Amniotic stem cell (primary cell): Measurements from ENCODE around the gene TARS2.
A peak's percentile ranks its signal among the peaks of the same experiment; 100 is the strongest.

Experiments used
- DNase-seq: peaks from one replicate; lab custom pipeline; 2025; lab: John Stamatoyannopoulos, UW

Gene TARS2, protein sequence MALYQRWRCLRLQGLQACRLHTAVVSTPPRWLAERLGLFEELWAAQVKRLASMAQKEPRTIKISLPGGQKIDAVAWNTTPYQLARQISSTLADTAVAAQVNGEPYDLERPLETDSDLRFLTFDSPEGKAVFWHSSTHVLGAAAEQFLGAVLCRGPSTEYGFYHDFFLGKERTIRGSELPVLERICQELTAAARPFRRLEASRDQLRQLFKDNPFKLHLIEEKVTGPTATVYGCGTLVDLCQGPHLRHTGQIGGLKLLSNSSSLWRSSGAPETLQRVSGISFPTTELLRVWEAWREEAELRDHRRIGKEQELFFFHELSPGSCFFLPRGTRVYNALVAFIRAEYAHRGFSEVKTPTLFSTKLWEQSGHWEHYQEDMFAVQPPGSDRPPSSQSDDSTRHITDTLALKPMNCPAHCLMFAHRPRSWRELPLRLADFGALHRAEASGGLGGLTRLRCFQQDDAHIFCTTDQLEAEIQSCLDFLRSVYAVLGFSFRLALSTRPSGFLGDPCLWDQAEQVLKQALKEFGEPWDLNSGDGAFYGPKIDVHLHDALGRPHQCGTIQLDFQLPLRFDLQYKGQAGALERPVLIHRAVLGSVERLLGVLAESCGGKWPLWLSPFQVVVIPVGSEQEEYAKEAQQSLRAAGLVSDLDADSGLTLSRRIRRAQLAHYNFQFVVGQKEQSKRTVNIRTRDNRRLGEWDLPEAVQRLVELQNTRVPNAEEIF

DNA sequence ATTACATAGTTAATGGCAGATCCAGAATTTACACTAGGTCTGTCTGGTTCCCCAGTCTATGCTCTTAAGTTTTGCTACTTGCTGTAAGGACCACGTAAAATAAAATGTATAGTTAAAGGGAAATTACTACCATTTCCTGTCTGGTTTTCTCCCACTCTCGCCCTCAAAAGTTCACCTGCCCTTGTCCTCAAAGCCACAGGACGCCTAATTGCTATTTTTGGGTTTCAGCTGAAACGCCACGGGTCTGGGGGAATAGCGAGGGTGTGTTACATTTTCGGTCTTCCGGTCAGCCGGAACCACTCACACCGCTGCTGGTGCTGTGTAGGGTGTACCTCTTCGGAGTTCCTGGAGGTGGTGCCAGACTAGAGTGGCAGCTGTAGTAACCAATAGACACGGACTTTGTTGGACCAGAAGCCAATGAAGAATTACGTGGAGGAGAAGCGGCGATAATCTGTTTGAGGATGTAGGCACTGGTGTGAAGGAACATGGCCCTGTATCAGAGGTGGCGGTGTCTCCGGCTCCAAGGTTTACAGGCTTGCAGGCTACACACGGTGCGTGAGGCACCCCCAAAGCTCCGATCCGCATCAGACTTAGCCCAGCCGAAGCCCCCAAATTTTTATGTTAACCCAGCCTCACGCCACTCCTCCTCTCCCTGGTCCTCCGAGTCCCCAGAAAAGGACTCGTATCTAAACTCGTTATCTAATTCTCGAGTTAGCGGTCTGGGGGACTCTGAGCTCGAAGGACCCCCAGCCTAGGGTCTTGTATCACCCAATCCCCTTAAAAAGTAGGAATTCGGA lies at the start of gene TARS2:
Gene TARS2, plus strand, starts transcription at position 454 of the 797 bp plus-strand sequence. Its CDS starts 32 bp downstream, at position 486.
- peak; percentile 91 for DNase-seq

DNA sequence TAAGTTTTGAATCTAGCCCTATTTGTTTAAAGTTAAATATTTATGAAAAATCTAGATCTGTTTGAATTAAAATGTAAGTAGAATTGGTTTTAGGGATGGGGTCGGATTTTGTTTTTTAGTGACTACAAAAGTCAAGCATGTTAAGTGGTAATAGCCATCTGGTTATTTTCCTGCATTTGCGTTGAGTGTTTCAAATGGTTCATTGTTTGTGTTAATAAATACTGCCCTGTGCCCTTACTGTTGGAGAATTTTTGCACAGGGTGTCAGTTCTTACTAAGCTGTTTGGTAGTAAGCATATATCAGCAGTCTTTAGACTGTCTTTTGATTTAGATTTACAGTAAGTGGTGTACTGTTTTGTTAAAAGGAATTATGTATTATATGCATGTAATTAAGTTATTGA lies 46.1 kb upstream of the TARS2 start:
- DNase-seq, result no peak

DNA sequence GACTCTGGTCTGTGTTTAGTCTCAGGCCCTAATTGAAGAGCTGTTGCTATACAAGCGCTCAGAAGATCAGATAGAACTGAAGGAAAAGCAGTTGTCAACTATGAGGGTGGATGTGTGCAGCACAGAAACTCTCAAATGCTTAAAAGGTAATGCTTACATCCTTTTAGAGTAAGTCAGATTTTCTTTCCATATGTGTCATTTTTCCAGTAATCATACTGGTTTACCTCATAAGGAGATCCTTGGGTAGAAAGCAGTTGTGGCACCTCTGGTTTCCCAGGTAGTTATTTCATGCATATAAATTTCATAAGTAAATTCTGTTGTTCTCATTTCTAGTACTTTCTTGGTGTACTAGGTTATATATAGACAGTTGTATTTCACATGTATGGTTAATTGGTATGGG lies 43.0 kb upstream of the TARS2 start:
- no peak for DNase-seq

DNA sequence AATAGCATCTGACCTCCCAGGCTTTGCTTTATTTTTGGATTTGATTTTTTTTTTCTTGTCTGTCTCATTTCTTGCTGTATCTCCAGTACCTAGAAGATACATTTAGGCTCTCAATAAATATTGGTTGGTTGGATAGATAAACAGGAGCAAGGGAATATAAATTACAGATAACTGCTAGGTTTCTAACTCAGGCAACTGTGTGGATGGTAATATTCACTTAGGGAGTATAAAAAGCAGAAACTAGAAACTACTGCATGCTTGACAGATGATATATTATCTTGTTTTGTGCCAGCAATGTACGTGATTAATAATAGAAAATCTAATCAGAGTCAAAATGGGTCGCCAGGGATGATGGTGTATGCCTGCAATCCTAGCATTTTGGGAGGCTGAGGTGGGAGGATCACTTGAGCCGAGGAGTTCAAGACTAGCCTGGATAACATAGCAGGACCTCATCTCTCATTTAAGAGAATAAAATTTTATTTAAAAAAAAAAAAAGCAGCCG lies 31.0 kb upstream of the TARS2 start:
- DNase-seq, result no peak

- peak; percentile 8 for DNase-seq
These were observed 22.8 kb upstream of the TARS2 start for GRCh38 chr1:150464422-150464826.

DNA sequence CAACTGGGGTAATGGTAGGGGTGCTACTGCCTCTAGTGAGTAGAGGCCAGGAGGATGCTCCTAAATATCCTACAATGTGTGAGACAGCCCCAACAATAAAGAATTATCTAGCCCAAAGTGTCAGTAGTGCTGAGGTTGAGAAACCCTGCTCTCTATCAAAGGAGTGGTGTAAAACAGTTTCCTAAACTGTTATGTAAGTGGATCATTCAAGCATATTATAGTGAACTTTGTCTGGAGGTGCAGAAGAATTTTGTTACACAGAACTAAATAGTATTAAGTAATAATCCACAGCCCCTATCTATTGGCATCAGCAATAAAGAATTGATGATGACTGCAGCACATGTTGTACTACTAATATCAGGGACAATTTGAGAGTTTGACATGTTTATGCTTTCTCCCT lies 20.3 kb upstream of the TARS2 start:
- no peak for DNase-seq

DNA sequence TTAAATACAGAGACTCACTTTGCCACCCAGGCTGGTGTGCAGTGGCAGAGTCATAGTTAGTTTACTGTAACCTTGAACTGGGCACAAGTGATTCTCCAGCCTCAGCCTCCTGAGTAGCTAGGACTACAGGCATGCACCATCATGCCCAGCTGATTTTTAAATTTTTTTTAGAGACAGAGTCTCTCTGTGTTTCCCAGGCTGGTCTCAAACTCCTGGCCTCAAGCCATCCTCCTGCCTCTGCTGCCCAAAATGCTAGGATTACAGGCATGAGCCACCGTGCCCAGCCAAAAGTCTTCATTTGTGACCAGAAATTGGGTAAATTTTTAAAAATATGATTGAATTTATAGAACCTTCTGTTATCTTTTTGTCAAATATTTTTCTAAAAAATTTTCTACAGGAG lies 17.9 kb upstream of the TARS2 start:
- no peak for DNase-seq

DNA sequence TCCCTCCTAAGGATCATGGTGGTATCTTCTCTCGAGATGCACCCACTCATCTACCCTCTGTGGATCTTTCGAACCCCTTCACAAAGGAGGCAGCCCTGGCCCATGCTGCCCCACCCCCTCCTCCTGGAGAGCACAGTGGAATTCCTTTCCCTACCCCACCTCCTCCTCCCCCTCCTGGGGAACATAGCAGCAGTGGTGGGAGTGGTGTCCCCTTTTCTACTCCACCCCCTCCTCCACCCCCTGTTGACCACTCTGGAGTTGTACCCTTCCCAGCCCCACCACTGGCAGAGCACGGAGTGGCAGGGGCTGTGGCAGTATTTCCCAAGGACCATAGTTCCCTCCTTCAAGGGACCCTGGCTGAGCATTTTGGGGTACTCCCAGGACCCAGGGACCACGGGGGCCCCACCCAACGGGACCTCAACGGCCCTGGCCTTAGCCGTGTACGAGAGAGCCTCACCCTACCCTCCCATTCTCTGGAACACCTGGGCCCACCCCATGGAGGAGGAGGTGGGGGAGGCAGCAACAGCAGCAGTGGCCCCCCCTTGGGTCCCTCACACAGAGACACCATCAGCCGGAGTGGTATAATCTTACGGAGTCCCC lies 14.5 kb upstream of the TARS2 start:
- no peak for DNase-seq

GRCh38 chr1:150473659-150474058 lies 13.6 kb upstream of the TARS2 start:
- DNase-seq, result no peak

DNA sequence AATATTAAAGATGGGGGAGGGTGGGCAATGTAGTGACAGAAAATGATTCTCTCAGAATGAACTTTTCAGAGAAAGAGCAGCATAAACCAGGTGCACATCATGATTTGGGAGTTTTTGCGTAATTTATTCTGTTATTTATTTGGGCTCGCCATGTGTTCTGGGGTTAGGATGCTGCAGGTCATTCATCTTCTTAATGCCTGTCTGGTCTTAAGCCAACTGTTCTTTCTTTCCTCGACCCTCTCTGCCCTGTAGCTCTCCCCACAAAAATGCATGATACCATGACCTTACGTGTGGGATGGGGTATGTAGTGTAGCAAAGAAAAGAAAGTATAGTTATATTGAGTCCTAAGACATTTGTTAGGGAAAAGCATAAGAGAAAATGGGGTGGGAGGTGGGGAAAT lies 12.3 kb upstream of the TARS2 start:
- no peak for DNase-seq

GRCh38 chr1:150476754-150477153 lies 10.5 kb upstream of the TARS2 start:
- no peak for DNase-seq

DNA sequence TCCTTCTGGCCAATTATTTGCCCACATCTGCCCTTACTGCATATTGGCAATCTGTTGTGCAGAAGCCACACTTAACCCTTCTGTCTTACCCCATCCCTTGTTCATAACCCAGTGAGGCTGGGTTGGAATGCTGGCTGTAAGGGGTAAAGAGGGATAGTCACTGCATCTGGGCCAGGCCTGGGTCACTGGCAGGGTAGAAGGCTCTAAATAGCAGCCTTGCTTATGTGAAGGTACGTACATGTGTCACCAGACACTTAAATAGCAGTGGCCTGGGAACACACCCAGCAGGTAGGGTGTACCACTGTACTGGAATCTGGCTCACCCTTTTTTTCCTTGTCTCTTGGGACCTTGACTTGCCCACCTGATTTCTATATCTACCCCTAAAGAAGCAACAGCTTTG lies 9.9 kb upstream of the TARS2 start:
- no peak for DNase-seq

- DNase-seq, result peak; percentile 14
These were observed 9.5 kb upstream of the TARS2 start for GRCh38 chr1:150477733-150478132.

DNA sequence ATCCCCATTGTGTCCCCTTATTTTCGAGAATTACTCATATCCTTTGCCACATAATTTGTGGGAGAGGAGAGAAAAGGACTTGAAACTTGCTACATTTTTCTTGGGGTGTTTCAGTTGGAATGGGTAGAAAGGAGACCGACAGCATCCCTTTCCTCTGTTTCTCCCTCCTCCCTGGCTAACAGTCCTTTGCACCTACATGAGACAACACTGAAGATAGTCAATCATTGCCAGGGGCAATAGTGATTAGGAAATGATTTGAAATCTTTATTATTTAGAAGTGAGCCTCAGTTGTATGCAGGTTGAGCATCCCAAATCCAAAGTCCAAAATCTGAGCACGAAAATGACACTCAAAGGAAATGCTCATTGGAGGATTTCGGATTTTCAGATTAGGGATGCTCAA lies 7.8 kb upstream of the TARS2 start:
- DNase-seq, result no peak

DNA sequence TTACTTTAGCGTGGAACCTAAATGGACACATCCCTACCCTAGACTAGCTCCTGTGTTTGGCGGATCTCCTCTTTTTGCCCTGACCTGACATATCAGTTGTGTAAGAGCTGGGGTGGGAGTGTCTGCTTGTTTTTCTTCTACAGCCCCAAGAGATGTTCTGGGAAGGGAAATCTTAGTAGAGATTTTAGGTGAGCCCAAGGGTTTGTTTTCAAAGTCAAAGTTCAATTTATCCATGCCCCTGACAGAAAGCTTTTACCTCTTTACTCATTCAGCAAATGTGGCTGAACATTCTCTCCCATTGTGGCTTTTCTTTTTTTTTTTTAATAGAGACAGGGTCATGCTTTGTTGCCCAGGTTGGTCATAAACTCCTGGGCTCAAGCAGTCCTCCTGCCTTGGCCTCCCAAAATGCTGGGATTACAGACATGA lies 7.3 kb upstream of the TARS2 start:
- no peak for DNase-seq

GRCh38 chr1:150484431-150484830 lies 2.8 kb upstream of the TARS2 start:
- DNase-seq, result no peak

- DNase-seq, result no peak
These were observed 2.4 kb upstream of the TARS2 start for GRCh38 chr1:150484861-150485260.

DNA sequence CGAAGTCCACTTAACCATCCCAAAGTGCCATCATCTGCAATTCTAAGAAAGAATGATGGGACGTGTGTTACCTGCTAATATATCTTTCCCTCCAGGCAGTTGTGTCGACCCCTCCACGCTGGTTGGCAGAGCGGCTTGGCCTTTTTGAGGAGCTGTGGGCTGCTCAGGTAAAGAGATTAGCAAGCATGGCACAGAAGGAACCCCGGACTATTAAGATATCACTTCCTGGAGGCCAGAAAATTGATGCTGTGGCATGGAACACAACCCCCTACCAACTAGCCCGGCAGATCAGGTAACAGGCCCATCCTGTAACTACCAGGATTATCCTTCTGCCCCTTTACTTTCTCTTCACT lies 520 bp downstream of the TARS2 start:
- no peak for DNase-seq

DNA sequence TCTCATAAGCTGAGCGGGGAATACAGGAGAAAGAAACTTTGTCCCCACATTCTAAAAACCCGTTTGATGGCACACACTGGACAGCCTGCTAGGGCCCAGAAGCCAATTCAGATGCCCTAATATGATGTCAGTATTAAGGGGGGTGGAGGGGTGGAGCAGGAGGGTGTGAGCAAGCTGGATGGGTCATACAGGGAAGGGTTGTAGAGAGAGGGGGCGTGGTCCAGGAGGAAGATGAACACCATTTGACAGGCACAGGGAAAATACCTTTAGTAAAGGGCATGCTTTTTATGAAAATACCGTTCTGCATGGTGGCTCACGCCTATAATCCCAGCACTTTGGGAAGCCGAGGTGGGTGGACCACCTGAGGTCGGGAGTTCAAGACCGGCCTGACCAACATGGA lies 6.0 kb downstream of the TARS2 start:
- no peak for DNase-seq

DNA sequence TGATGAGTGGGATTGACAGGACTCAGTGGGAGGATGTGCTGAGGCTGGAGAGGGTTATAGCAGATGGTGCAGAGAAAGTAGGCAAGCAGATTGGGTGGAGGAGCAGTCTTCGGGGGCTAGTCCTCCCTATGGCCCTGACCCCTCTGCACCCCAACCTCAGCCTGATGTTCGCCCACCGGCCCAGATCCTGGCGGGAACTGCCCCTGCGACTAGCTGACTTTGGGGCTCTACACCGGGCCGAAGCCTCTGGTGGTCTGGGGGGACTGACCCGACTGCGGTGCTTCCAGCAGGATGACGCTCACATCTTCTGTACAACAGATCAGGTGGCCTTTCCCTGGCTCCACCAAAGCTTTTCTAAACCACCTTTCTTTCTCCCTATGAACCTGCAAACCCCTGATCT lies 11.1 kb downstream of the TARS2 start:
- no peak for DNase-seq

- no peak for DNase-seq
These were observed 18.2 kb downstream of the TARS2 start for GRCh38 chr1:150505431-150505830.
